ENCODE data around the gene FTO.

The FTO gene

GRCh38 chr16:53779186-53779585 is 75.2 kb downstream of the FTO start:
- no peak for DNase-seq (ENCODE audit: extremely low read depth in 1 of 2, low read depth in 1 of 2)

- DNase-seq (ENCODE audit: extremely low read depth in 1 of 2, low read depth in 1 of 2) = no peak
Measured at GRCh38 chr16:53780051-53780450, 76.1 kb downstream of the FTO start.

GRCh38 chr16:53781023-53781605 is 77.2 kb downstream of the FTO start:
- no peak for DNase-seq (ENCODE audit: extremely low read depth in 1 of 2, low read depth in 1 of 2)

- no peak for DNase-seq (ENCODE audit: extremely low read depth in 1 of 2, low read depth in 1 of 2)
Measured at GRCh38 chr16:53782148-53782547, 78.2 kb downstream of the FTO start.

GRCh38 chr16:53784291-53784690 is 80.3 kb downstream of the FTO start:
- DNase-seq (ENCODE audit: extremely low read depth in 1 of 2, low read depth in 1 of 2) = no peak

- DNase-seq (ENCODE audit: extremely low read depth in 1 of 2, low read depth in 1 of 2) = no peak
Measured at GRCh38 chr16:53785044-53785443, 81.1 kb downstream of the FTO start.

GRCh38 chr16:53785916-53786315 is 82.0 kb downstream of the FTO start:
- no peak for DNase-seq (ENCODE audit: extremely low read depth in 1 of 2, low read depth in 1 of 2)

GRCh38 chr16:53787423-53787822 is 83.5 kb downstream of the FTO start:
- no peak for DNase-seq (ENCODE audit: extremely low read depth in 1 of 2, low read depth in 1 of 2)

GRCh38 chr16:53789137-53789536 is 85.2 kb downstream of the FTO start:
- no peak for DNase-seq (ENCODE audit: extremely low read depth in 1 of 2, low read depth in 1 of 2)

GRCh38 chr16:53792161-53792951 is 88.4 kb downstream of the FTO start:
- DNase-seq (ENCODE audit: extremely low read depth in 1 of 2, low read depth in 1 of 2) = no peak

GRCh38 chr16:53803451-53803850 is 99.5 kb downstream of the FTO start:
- DNase-seq (ENCODE audit: extremely low read depth in 1 of 2, low read depth in 1 of 2) = no peak

GRCh38 chr16:53803998-53804397 is 100.0 kb downstream of the FTO start:
- no peak for DNase-seq (ENCODE audit: extremely low read depth in 1 of 2, low read depth in 1 of 2)

- no peak for DNase-seq (ENCODE audit: extremely low read depth in 1 of 2, low read depth in 1 of 2)
Measured at GRCh38 chr16:53804467-53804866, 100.5 kb downstream of the FTO start.

- DNase-seq (ENCODE audit: extremely low read depth in 1 of 2, low read depth in 1 of 2) = no peak
Measured at GRCh38 chr16:53805113-53805512, 101.2 kb downstream of the FTO start.

GRCh38 chr16:53805752-53806151 is 101.8 kb downstream of the FTO start:
- no peak for DNase-seq (ENCODE audit: extremely low read depth in 1 of 2, low read depth in 1 of 2)

- DNase-seq (ENCODE audit: extremely low read depth in 1 of 2, low read depth in 1 of 2) = no peak
Measured at GRCh38 chr16:53809088-53809932, 105.4 kb downstream of the FTO start.

- no peak for DNase-seq (ENCODE audit: extremely low read depth in 1 of 2, low read depth in 1 of 2)
Measured at GRCh38 chr16:53812914-53813313, 109.0 kb downstream of the FTO start.

GRCh38 chr16:53814801-53815200 is 110.8 kb downstream of the FTO start:
- DNase-seq (ENCODE audit: extremely low read depth in 1 of 2, low read depth in 1 of 2) = no peak

GRCh38 chr16:53816211-53816836 is 112.4 kb downstream of the FTO start:
- DNase-seq (ENCODE audit: extremely low read depth in 1 of 2, low read depth in 1 of 2) = no peak

- no peak for DNase-seq (ENCODE audit: extremely low read depth in 1 of 2, low read depth in 1 of 2)
Measured at GRCh38 chr16:53817117-53817755, 113.3 kb downstream of the FTO start.

Data from activated CD8-positive, alpha-beta memory T cell treated with anti-CD3 and anti-CD28 coated beads for 1 hour (primary cell).